IMR-90 (cell line): ENCODE results near the gene EEF1B2. TPM values are rescaled to one million over a fixed set of nuclear protein-coding genes. Genes with fewer than 3 reads are reported as not detected.

Experiments used
- ATAC-seq: fragments of 200-7000 bp; cut with Tn5 transposase; 2 replicates; pipeline ENCODE4 v1.9.1; 2020; ENCODE audit warnings: low read depth, mild to moderate bottlenecking, moderate library complexity
- BruUV-seq: library from RNA; stranded (reverse); fragments of 400-500 nt; replicated peaks from 2 replicates; lab custom pipeline; 2021; lab: Mats Ljungman, UMichigan
- CTCF ChIA-PET: fragments of 300-600 bp; formaldehyde crosslinking; extraction: SDS; loops from one replicate; lab custom pipeline; 2021; ENCODE audit warnings: antibody characterized with exemption; lab: Yijun Ruan, JAX
- POLR2A ChIA-PET: fragments of 300-600 bp; sonication (Branson Sonifier 250); formaldehyde crosslinking; loops from one replicate; lab custom pipeline; 2022; ENCODE audit warnings: antibody characterized with exemption; ENCODE audit not compliant: unreplicated experiment; lab: Charles Lee
- DNase-seq: peaks from one replicate; pipeline ENCODE4 v3.0.0; 2013
- H2AFZ ChIP-seq: replicated peaks from 2 replicates; pipeline ENCODE3; 2013; ENCODE audit warnings: low read length, mild to moderate bottlenecking; ENCODE audit not compliant: poor library complexity
- H2AK5ac ChIP-seq: 2 replicates; pipeline ENCODE4 v1.6.1; 2013; ENCODE audit warnings: low read depth, low read length, inconsistent platforms
- H2AK9ac ChIP-seq: replicated peaks from 2 replicates; pipeline ENCODE3; 2013; ENCODE audit warnings: mild to moderate bottlenecking, low read depth, low read length, moderate library complexity; ENCODE audit not compliant: poor library complexity
- H2BK120ac ChIP-seq: 2 replicates; pipeline ENCODE4 v1.6.1; 2013; ENCODE audit warnings: low read depth, low read length, inconsistent platforms
- H2BK15ac ChIP-seq: 3 replicates; pipeline ENCODE4 v1.6.1; 2013; ENCODE audit warnings: low read depth, low read length, inconsistent platforms
- H2BK20ac ChIP-seq: 2 replicates; pipeline ENCODE4 v1.6.1; 2013; ENCODE audit warnings: low read depth, mild to moderate bottlenecking, inconsistent platforms, low read length, moderate library complexity
- H2BK5ac ChIP-seq: 2 replicates; pipeline ENCODE4 v1.6.1; 2013; ENCODE audit warnings: mild to moderate bottlenecking, low read depth, low read length, inconsistent platforms; ENCODE audit not compliant: poor library complexity, severe bottlenecking
- H3K14ac ChIP-seq: replicated peaks from 2 replicates; pipeline ENCODE4 v1.6.1; 2013; ENCODE audit warnings: low read depth, low read length, inconsistent platforms
- H3K18ac ChIP-seq: 2 replicates; pipeline ENCODE4 v1.6.1; 2013; ENCODE audit warnings: low read depth, low read length, control low read depth
- H3K23ac ChIP-seq: 2 replicates; pipeline ENCODE4 v1.6.1; 2013; ENCODE audit warnings: low read depth, low read length, inconsistent platforms
- H3K27ac ChIP-seq: 2 replicates; pipeline ENCODE4 v1.5.1; 2013; ENCODE audit warnings: mild to moderate bottlenecking, control low read depth, low read length; ENCODE audit not compliant: insufficient read depth
- H3K27me3 ChIP-seq: 2 replicates; pipeline ENCODE4 v1.6.1; 2013; ENCODE audit warnings: low read length; ENCODE audit not compliant: control insufficient read depth, insufficient read depth
- H3K36me3 ChIP-seq: 2 replicates; pipeline ENCODE4 v1.6.1; 2013; ENCODE audit warnings: low read length, mixed read lengths; ENCODE audit not compliant: control insufficient read depth, insufficient read depth
- H3K4ac ChIP-seq: 2 replicates; pipeline ENCODE4 v1.6.1; 2013; ENCODE audit warnings: low read depth, low read length, inconsistent platforms
- H3K4me1 ChIP-seq: 2 replicates; pipeline ENCODE4 v1.6.1; 2013; ENCODE audit warnings: low read length, mixed read lengths; ENCODE audit not compliant: control insufficient read depth, insufficient read depth
- H3K4me2 ChIP-seq: 2 replicates; pipeline ENCODE4 v1.6.1; 2013; ENCODE audit warnings: low read depth, mild to moderate bottlenecking, control low read depth, low read length, moderate library complexity
- H3K4me3 ChIP-seq: 2 replicates; pipeline ENCODE4 v1.5.1; 2013; ENCODE audit warnings: low read depth, mild to moderate bottlenecking, control low read depth, low read length, moderate library complexity; ENCODE audit not compliant: insufficient read depth
- H3K56ac ChIP-seq: 2 replicates; pipeline ENCODE4 v1.6.1; 2013; ENCODE audit warnings: low read length, inconsistent platforms; ENCODE audit not compliant: insufficient read depth; ENCODE audit errors: extremely low read depth
- H3K79me1 ChIP-seq, 2 experiments: 2 replicates each; pipeline ENCODE4 v1.6.1; 2013; ENCODE audit warnings: low read length in 2 of 2, inconsistent platforms in 1 of 2, low read depth in 1 of 2
- H3K9ac ChIP-seq: 2 replicates; pipeline ENCODE4 v1.6.1; 2013; ENCODE audit warnings: low read depth, low read length, control low read depth
- H3K9me1 ChIP-seq: 2 replicates; pipeline ENCODE4 v1.6.1; 2013; ENCODE audit warnings: low read length, inconsistent platforms; ENCODE audit not compliant: insufficient read depth
- H3K9me3 ChIP-seq: 2 replicates; pipeline ENCODE4 v1.6.1; 2013; ENCODE audit warnings: low read length; ENCODE audit not compliant: control insufficient read depth, insufficient read depth
- H4K20me1 ChIP-seq: 2 replicates; pipeline ENCODE4 v1.6.1; 2013; ENCODE audit warnings: low read length, inconsistent platforms; ENCODE audit not compliant: insufficient read depth
- H4K5ac ChIP-seq: 2 replicates; pipeline ENCODE4 v1.6.1; 2013; ENCODE audit warnings: mild to moderate bottlenecking, low read depth, low read length, control low read depth
- H4K8ac ChIP-seq, 2 experiments: 2 replicates each; pipeline ENCODE4 v1.6.1; 2013; ENCODE audit warnings: low read depth in 2 of 2, low read length in 2 of 2, control low read depth in 1 of 2, inconsistent platforms in 1 of 2
- H4K91ac ChIP-seq: 2 replicates; pipeline ENCODE4 v1.6.1; 2013; ENCODE audit warnings: low read depth, low read length, inconsistent platforms; ENCODE audit not compliant: insufficient read depth
- CHD1 ChIP-seq: IDR thresholded peaks from 2 replicates; pipeline ENCODE4 v1.6.1; 2012; ENCODE audit warnings: low read depth, low read length, improper control_type of control experiment
- MAFK ChIP-seq: IDR thresholded peaks from 2 replicates; pipeline ENCODE4 v1.6.1; 2012; ENCODE audit warnings: low read depth, low read length, improper control_type of control experiment
- RAD21 ChIP-seq: IDR thresholded peaks from 2 replicates; pipeline ENCODE4 v1.6.1; 2012; ENCODE audit warnings: low read length, improper control_type of control experiment
- WGBS, 2 experiments: methylation state at CpG; one replicate each; pipeline versions ENCODE4 v1.1.5 to v1.1.7; 2013; ENCODE audit warnings: missing lambda C conversion rate in 2 of 2; ENCODE audit not compliant: insufficient read length in 1 of 2; ENCODE audit errors: extremely low coverage in 2 of 2; 5-methylcytosine and 5-hydroxymethylcytosine counted together
- dilution Hi-C: fragments of 300-500 bp; cut with HindIII; formaldehyde crosslinking; loops from one replicate; pipeline ENCODE4 v1.14.3; 2018; ENCODE audit warnings: low sequenced_read_pairs; ENCODE audit not compliant: unreplicated experiment
- in situ Hi-C: fragments of 300-500 bp; cut with MboI; formaldehyde crosslinking; loops from 3 replicates; pipeline ENCODE4 v1.14.3; 2019; ENCODE audit warnings: low sequenced_read_pairs, inconsistent platforms, mixed read lengths
- intact Hi-C: fragments of 100-400 bp; cut with micrococcal nuclease; formaldehyde crosslinking; loops from 2 replicates; pipeline ENCODE4 v1.10.0; 2022
- polyA plus RNA-seq, 3 experiments: library from polyadenylated mRNA; depleted of rRNA; stranded (reverse); fragments of >200 nt; gene quantifications; 2 replicates each; pipeline ENCODE4 v1.2.3, GENCODE V29; 2012; ENCODE audit warnings: low replicate concordance in 1 of 3
- total RNA-seq: library from RNA; depleted of rRNA; stranded (reverse); fragments of >200 nt; gene quantifications from 2 replicates; pipeline ENCODE4 v1.2.3, GENCODE V29; 2012

The EEF1B2 gene
- total and polyA plus RNA-seq, 2 of the 4 experiments (the other 2 are of a cell fraction): 574 to 751 TPM

DNA sequence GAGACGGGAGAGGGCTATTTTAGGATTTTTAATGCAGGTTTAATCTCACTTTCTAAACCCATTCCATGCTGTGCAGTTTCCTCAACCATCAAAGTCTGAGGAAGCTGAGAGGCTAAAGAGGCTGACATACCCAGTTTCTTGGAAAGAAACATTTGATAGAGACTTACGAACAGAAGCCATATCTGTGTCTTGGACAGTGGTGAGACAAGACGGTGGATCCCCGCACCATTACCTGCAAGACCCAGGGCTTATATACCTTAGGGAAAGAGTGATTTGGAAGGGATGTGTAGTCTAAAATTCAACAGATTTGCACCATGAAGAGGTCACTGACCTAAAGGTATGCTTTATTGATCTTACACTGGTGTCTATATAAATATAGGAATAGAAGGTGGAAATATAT, 13.5 kb downstream of the EEF1B2 start:
- TF ChIP-seq CHD1 (no peak), RAD21 (no peak), MAFK (no peak)
- no peaks in the 10 kb centered on the region for H3K36me3 ChIP-seq
- no peak overlapping the region for H4K8ac ChIP-seq
- no peak overlapping the region for H2BK15ac ChIP-seq
- no peak overlapping the region for H3K4me3 ChIP-seq
- H2BK5ac ChIP-seq: no peak overlapping the region
- no peak overlapping the region for H3K14ac ChIP-seq
- H4K5ac ChIP-seq: no peak overlapping the region
- in situ Hi-C loops: no loop called here
- ChIA-PET CTCF (no interaction called here), POLR2A (no interaction called here)
- H3K18ac ChIP-seq: no peak overlapping the region
- H4K20me1 ChIP-seq: no peaks in the 10 kb centered on the region
- 100% methylated on average over 2 of the region's 4 CpGs; no CpG with 5 or more reads in 1 of the 2 experiments for WGBS, 2 experiments
- H3K9me1 ChIP-seq: no peaks in the 10 kb centered on the region
- no peak for ATAC-seq
- no peak overlapping the region for H3K56ac ChIP-seq
- H3K27me3 ChIP-seq: no peaks in the 10 kb centered on the region
- intact Hi-C loops: no loop called here
- no TSS peak for BruUV-seq
- no peak overlapping the region for H3K4ac ChIP-seq
- no peak overlapping the region for H2BK120ac ChIP-seq
- H2AK5ac ChIP-seq: no peak overlapping the region
- dilution Hi-C loops: no loop called here
- no peak overlapping the region for H3K9ac ChIP-seq
- H3K4me2 ChIP-seq: no peak overlapping the region
- no peak for DNase-seq
- no peak overlapping the region for H3K27ac ChIP-seq
- no peaks in the 10 kb centered on the region for H3K9me3 ChIP-seq
- no peak overlapping the region for H2BK20ac ChIP-seq
- no peak overlapping the region for H3K23ac ChIP-seq
- H3K79me1 ChIP-seq: no peaks in the 10 kb centered on the region
- no peak overlapping the region for H2AK9ac ChIP-seq
- H2AFZ ChIP-seq: no peak overlapping the region
- no peaks in the 10 kb centered on the region for H3K4me1 ChIP-seq
- H4K91ac ChIP-seq: no peak overlapping the region
